GM18870 (cell line): ENCODE results near the gene BCAS3.

Experiments used
- ATAC-seq: cut with Tn5 transposase; IDR thresholded peaks from one replicate; pipeline ENCODE4 v1.9.1; 2021; ENCODE audit warnings: moderate library complexity; ENCODE audit not compliant: unreplicated experiment

BCAS3 gene

GRCh38 chr17:61276806-61277205, 599.2 kb downstream of the BCAS3 start:
- no peak for ATAC-seq

- no peak for ATAC-seq
These were observed 602.0 kb downstream of the BCAS3 start for GRCh38 chr17:61279476-61280145.

- ATAC-seq: no peak
These were observed 602.7 kb downstream of the BCAS3 start for GRCh38 chr17:61280338-61280737.

GRCh38 chr17:61280851-61281250, 603.2 kb downstream of the BCAS3 start:
- no peak for ATAC-seq

GRCh38 chr17:61282377-61282776, 604.7 kb downstream of the BCAS3 start:
- ATAC-seq: no peak

DNA sequence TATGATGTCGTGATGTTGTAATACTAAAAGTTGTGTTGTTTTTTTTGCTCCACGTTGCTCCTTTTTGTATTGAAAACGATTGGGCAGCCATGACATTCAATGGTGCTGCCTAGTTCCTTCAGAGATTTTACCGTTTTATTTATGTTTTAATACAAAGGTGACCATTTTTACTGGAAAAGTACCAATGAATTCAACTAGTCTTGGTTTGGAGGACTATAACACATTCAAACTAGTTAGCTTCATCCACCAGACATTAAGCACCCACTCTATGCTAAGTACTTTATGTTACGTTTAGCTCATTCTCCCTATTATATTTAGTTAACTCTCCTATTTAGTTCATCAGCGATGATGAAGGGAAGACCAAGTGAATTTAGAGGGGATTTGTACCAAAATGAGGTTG, 605.4 kb downstream of the BCAS3 start:
- ATAC-seq: no peak

DNA sequence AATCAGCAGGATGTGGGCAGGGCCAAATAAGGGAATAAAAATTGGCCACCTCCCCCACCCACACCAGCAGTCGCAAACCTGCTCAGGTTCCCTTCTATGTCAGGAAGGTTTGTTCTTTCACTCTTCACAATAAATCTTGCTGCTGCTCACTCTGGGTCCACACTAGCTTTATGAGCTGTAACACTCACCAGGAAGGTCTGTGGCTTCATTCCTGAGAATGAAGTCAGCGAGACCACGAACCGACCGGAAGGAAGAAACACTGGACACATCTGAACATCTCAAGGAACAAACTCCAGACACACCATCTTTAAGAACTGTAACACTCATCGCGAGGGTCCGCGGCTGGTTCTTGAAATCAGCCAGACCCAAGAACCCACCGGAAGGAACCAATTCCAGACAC, 606.5 kb downstream of the BCAS3 start:
- ATAC-seq: no peak

- no peak for ATAC-seq
These were observed 607.1 kb downstream of the BCAS3 start for GRCh38 chr17:61284746-61285145.

- no peak for ATAC-seq
These were observed 608.1 kb downstream of the BCAS3 start for GRCh38 chr17:61285526-61286320.

DNA sequence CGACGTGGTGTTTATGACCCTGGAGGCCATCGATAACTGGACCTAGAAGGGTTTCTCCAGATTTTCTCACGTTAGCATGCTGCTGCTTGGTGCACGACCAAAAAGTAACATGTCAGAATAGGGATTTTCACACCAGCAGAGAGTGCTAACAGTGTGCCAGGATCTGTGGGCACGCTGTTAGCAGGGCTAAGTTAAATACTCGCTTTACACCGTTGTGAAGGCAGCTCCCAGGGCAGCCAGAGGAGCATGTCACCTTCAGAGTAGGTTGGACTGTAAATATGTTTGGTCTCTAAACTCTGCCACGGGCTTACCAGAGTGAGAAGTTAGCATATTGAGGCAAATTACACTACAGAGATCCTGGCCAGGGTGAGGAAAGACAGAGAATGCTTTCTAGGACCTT, 608.8 kb downstream of the BCAS3 start:
- ATAC-seq: no peak

DNA sequence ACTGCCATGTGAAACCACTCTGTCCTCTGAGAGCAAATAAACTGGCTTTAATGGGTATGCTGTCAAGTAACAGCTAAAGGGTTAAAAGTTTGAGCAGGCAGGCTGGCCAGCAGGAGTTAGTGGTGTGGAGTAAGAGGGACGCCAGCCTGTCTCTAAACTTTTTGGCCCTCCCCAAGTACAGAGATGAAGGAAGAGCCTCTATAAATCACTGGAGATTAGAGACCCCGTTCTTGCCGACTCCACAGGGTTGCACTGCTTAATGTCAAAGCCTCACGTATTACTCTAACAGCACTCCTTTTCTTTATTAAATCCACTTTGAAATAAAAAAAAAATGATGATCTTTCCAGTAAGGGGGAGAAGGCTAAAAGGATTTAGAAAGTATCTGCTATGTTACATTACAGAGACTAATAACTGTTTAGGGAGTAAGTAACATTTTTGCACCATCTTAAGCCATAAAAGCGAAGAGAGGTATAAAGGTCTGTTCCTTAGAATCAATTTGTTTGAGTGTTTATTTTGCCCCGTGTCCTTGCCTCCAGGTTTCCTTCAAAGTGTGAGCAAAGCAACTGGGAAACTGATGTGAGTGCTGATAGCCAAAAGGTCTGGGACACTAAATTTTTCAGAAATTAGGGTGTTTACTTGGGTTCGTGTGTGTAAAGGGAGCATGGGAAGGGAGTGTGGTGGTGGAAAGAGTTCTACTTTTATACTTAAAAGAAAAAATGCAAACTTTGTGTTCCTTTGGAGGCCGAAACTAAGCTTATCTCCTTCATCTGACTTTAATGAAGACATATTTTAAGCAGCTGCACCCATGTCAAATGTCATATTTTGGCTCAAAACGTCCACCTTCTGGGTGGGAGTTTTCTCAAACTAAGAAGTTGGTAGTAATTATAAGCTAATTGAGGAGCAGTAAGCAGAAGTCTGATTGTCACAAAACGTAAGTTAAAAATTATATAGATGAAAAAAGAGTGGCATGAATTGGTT, 612.0 kb downstream of the BCAS3 start:
- ATAC-seq: no peak

DNA sequence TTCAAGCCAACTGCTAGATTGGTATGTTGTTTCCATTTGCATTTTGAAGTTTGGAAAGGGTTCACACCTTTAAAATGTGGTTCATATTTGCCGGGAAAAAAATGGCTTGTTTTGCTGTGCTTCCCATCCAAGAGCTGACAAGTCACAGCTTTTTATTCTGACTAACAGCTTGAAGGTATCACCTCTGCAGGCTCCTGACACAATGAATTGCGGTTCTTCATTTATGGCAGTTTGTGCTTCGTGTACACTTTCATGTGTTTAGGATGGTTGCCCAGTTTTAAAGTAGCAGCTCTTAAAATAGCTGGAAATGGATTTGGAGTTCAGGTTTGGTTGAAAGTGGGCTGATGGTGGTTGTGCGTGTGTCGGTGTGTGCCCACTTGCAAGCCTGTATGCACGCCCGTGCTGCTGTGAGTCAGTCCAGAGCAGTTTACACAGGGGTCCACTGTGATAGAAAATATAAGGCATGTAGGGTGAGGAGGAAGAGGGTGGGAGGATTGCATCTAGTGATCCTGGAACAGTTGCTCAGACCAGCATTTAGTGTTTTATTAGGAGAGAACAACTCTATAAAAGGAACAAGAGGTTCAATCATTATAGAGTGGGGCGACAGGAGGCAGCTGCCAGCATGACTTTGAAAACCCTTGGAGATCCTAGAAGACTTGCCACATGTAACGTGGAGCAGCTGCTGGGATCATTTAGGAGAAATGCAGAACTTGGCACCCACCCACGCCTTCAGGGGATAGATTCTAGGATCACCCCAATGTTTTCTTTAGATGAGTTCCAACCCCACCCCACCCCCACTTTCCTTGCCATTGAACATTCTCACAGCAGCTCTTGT, 614.0 kb downstream of the BCAS3 start:
- ATAC-seq: no peak

DNA sequence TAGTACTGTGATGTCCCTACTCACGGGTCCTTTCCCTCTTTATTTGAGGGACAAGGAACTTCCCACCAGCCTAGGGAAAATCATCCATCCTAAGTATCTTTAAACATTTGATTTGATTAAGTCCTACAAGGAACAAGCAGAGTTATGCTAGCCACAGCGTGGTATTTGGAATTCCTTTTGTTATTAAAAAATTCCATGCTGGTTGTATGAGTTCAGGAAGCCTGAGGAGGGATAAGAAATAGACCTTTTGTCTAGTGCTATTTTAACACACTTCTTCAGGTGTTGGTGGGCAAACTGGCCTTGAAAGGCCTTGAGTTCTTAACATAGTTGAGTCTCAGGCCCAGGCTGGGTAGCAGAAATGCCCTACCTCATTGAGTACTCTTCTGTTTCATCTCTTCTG, 616.6 kb downstream of the BCAS3 start:
- ATAC-seq: no peak

- ATAC-seq: no peak
These were observed 617.1 kb downstream of the BCAS3 start for GRCh38 chr17:61294777-61295176.

DNA sequence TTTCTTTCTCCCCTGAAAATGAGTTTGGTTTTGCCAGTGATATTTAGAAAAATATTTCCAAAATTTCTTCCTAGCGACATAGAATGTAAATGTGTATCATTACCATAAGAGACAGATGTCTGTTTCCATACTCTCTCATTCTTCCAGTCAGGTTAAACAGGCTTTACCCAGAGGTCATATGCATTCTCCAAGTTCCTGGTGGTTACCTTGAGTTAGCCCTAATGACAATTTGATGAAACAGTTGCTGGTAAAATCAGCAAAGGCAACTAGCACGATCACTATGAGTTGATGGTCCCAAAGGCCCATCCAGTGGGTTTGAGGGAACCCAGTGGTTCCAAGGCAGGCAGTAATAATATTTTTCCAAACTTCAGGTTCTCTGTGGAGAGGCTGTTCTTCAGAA, 618.4 kb downstream of the BCAS3 start:
- ATAC-seq: no peak

- ATAC-seq: no peak
These were observed 622.2 kb downstream of the BCAS3 start for GRCh38 chr17:61299517-61300513.

- ATAC-seq: no peak
These were observed 625.5 kb downstream of the BCAS3 start for GRCh38 chr17:61302953-61303816.

GRCh38 chr17:61303817-61304096, 626.1 kb downstream of the BCAS3 start:
- no peak for ATAC-seq

GRCh38 chr17:61305024-61305423, 627.4 kb downstream of the BCAS3 start:
- no peak for ATAC-seq
